ENCODE data around the gene DGUOK.

DGUOK gene

GRCh38 chr2:73965053-73965452 lies 38.4 kb downstream of the DGUOK start:
- Histone ChIP-seq H4K8ac (ENCODE audit: low read length) (no peak overlapping the region), H2AFZ (ENCODE audit: low read depth, low read length) (no peak overlapping the region), H3K27ac (ENCODE audit: low read length, poor library complexity, severe bottlenecking) (no peak overlapping the region), H2BK15ac (ENCODE audit: low read depth, poor library complexity, severe bottlenecking) (no peak overlapping the region), H3K18ac (ENCODE audit: low read depth in 1 of 2, low read length in 2 of 2) (no peak overlapping the region), H3K36me3 (ENCODE audit: control insufficient read depth in 1 of 2, insufficient read depth in 2 of 2, low read depth in 1 of 2, low read length in 2 of 2) (peaks cover 3% of the 10 kb centered on the region in 2 experiments), H3K14ac (ENCODE audit: low read length in 2 of 2) (no peak overlapping the region), H4K91ac (ENCODE audit: low read length) (no peak overlapping the region), H3K4me2 (ENCODE audit: low read length, poor library complexity, severe bottlenecking) (no peak overlapping the region), H3K4me3 (ENCODE audit: insufficient read depth in 1 of 2, low read depth in 1 of 2, low read length in 2 of 2) (no peak overlapping the region), H2AK5ac (ENCODE audit: low read length, severe bottlenecking) (no peak overlapping the region), H3K23ac (ENCODE audit: low read length in 2 of 2) (no peak overlapping the region), H2BK5ac (ENCODE audit: low read depth, low read length, poor library complexity, severe bottlenecking) (no peak overlapping the region), H2BK12ac (ENCODE audit: low read length in 2 of 2) (no peak overlapping the region), H3K4ac (ENCODE audit: low read depth in 1 of 2, low read length in 2 of 2) (no peak overlapping the region), H3K9ac (ENCODE audit: low read length) (no peak overlapping the region), H3K4me1 (ENCODE audit: control insufficient read depth, insufficient read depth, low read depth, low read length) (no peaks in the 10 kb centered on the region), H3K27me3 (ENCODE audit: control insufficient read depth in 1 of 2, insufficient read depth in 1 of 2, low read length in 2 of 2) (no peaks in the 10 kb centered on the region), H3K79me1 (replicated peaks; ENCODE audit: low read length, poor library complexity, severe bottlenecking) (no peaks in the 10 kb centered on the region), H2BK120ac (ENCODE audit: low read depth, low read length) (no peak overlapping the region), H3K9me3 (ENCODE audit: control insufficient read depth, low read length) (peaks cover 3% of the 10 kb centered on the region)
- DNase-seq = no peak
- WGBS = 97% methylated on average over 3 of the region's 3 CpGs

- H3K9ac ChIP-seq (ENCODE audit: low read length) = no peak overlapping the region
- H3K36me3 ChIP-seq (ENCODE audit: control insufficient read depth in 1 of 2, insufficient read depth in 2 of 2, low read depth in 1 of 2, low read length in 2 of 2) = no peaks in the 10 kb centered on the region
- H3K9me3 ChIP-seq (ENCODE audit: control insufficient read depth, low read length) = no peaks in the 10 kb centered on the region
- no peak overlapping the region for H2BK12ac ChIP-seq (ENCODE audit: low read length in 2 of 2)
- H2BK15ac ChIP-seq (ENCODE audit: low read depth, poor library complexity, severe bottlenecking) = no peak overlapping the region
- no peak overlapping the region for H2BK120ac ChIP-seq (ENCODE audit: low read depth, low read length)
- H3K14ac ChIP-seq (ENCODE audit: low read length in 2 of 2) = no peak overlapping the region
- no peak overlapping the region for H2AK5ac ChIP-seq (ENCODE audit: low read length, severe bottlenecking)
- WGBS = 88% methylated on average over 6 of the region's 8 CpGs
- H3K79me1 ChIP-seq (replicated peaks; ENCODE audit: low read length, poor library complexity, severe bottlenecking) = no peaks in the 10 kb centered on the region
- no peak overlapping the region for H2BK5ac ChIP-seq (ENCODE audit: low read depth, low read length, poor library complexity, severe bottlenecking)
- no peak overlapping the region for H4K91ac ChIP-seq (ENCODE audit: low read length)
- no peak overlapping the region for H3K4ac ChIP-seq (ENCODE audit: low read depth in 1 of 2, low read length in 2 of 2)
- DNase-seq = no peak
- H3K4me1 ChIP-seq (ENCODE audit: control insufficient read depth, insufficient read depth, low read depth, low read length) = no peaks in the 10 kb centered on the region
- no peak overlapping the region for H3K4me2 ChIP-seq (ENCODE audit: low read length, poor library complexity, severe bottlenecking)
- H3K18ac ChIP-seq (ENCODE audit: low read depth in 1 of 2, low read length in 2 of 2) = no peak overlapping the region
- H3K27ac ChIP-seq (ENCODE audit: low read length, poor library complexity, severe bottlenecking) = no peak overlapping the region
- H3K27me3 ChIP-seq (ENCODE audit: control insufficient read depth in 1 of 2, insufficient read depth in 1 of 2, low read length in 2 of 2) = no peaks in the 10 kb centered on the region
- H3K23ac ChIP-seq (ENCODE audit: low read length in 2 of 2) = no peak overlapping the region
- peak overlapping the region; percentile 75 for H4K8ac ChIP-seq (ENCODE audit: low read length)
- no peak overlapping the region for H3K4me3 ChIP-seq (ENCODE audit: insufficient read depth in 1 of 2, low read depth in 1 of 2, low read length in 2 of 2)
- H2AFZ ChIP-seq (ENCODE audit: low read depth, low read length) = no peak overlapping the region
Measured at GRCh38 chr2:73968357-73968937, 41.8 kb downstream of the DGUOK start.

- Histone ChIP-seq H3K27ac (ENCODE audit: low read length, poor library complexity, severe bottlenecking) (no peak overlapping the region), H3K9me3 (ENCODE audit: control insufficient read depth, low read length) (no peaks in the 10 kb centered on the region), H3K14ac (ENCODE audit: low read length in 2 of 2) (no peak overlapping the region), H4K8ac (ENCODE audit: low read length) (no peak overlapping the region), H3K36me3 (ENCODE audit: control insufficient read depth in 1 of 2, insufficient read depth in 2 of 2, low read depth in 1 of 2, low read length in 2 of 2) (no peaks in the 10 kb centered on the region), H3K4me2 (ENCODE audit: low read length, poor library complexity, severe bottlenecking) (no peak overlapping the region), H3K4me1 (ENCODE audit: control insufficient read depth, insufficient read depth, low read depth, low read length) (no peaks in the 10 kb centered on the region), H2BK5ac (ENCODE audit: low read depth, low read length, poor library complexity, severe bottlenecking) (no peak overlapping the region), H2BK120ac (ENCODE audit: low read depth, low read length) (no peak overlapping the region), H3K9ac (ENCODE audit: low read length) (no peak overlapping the region), H3K18ac (ENCODE audit: low read depth in 1 of 2, low read length in 2 of 2) (peak overlapping the region in 1 of 2 experiments; percentile 38), H2BK15ac (ENCODE audit: low read depth, poor library complexity, severe bottlenecking) (no peak overlapping the region), H3K27me3 (ENCODE audit: control insufficient read depth in 1 of 2, insufficient read depth in 1 of 2, low read length in 2 of 2) (no peaks in the 10 kb centered on the region), H3K23ac (ENCODE audit: low read length in 2 of 2) (no peak overlapping the region), H2AFZ (ENCODE audit: low read depth, low read length) (no peak overlapping the region), H3K4ac (ENCODE audit: low read depth in 1 of 2, low read length in 2 of 2) (no peak overlapping the region), H2BK12ac (ENCODE audit: low read length in 2 of 2) (peak overlapping the region in 1 of 2 experiments; percentile 11), H3K79me1 (replicated peaks; ENCODE audit: low read length, poor library complexity, severe bottlenecking) (no peaks in the 10 kb centered on the region), H4K91ac (ENCODE audit: low read length) (no peak overlapping the region), H2AK5ac (ENCODE audit: low read length, severe bottlenecking) (no peak overlapping the region), H3K4me3 (ENCODE audit: insufficient read depth in 1 of 2, low read depth in 1 of 2, low read length in 2 of 2) (no peak overlapping the region)
- 75% methylated on average over 3 of the region's 4 CpGs for WGBS
- peak; percentile 56 for DNase-seq
Measured at GRCh38 chr2:73969356-73969755, 42.7 kb downstream of the DGUOK start.

GRCh38 chr2:73970141-73970803 lies 43.6 kb downstream of the DGUOK start:
- H3K79me1 ChIP-seq (replicated peaks; ENCODE audit: low read length, poor library complexity, severe bottlenecking) = no peaks in the 10 kb centered on the region
- H3K14ac ChIP-seq (ENCODE audit: low read length in 2 of 2) = no peak overlapping the region
- no peaks in the 10 kb centered on the region for H3K9me3 ChIP-seq (ENCODE audit: control insufficient read depth, low read length)
- no peak overlapping the region for H2BK120ac ChIP-seq (ENCODE audit: low read depth, low read length)
- no peak for DNase-seq
- no peak overlapping the region for H3K4me3 ChIP-seq (ENCODE audit: insufficient read depth in 1 of 2, low read depth in 1 of 2, low read length in 2 of 2)
- peak overlapping the region in 1 of 2 experiments; percentile 7 for H2BK12ac ChIP-seq (ENCODE audit: low read length in 2 of 2)
- H4K8ac ChIP-seq (ENCODE audit: low read length) = peak overlapping the region; percentile 39
- no peak overlapping the region for H3K27ac ChIP-seq (ENCODE audit: low read length, poor library complexity, severe bottlenecking)
- no peaks in the 10 kb centered on the region for H3K4me1 ChIP-seq (ENCODE audit: control insufficient read depth, insufficient read depth, low read depth, low read length)
- H3K9ac ChIP-seq (ENCODE audit: low read length) = no peak overlapping the region
- no peaks in the 10 kb centered on the region for H3K36me3 ChIP-seq (ENCODE audit: control insufficient read depth in 1 of 2, insufficient read depth in 2 of 2, low read depth in 1 of 2, low read length in 2 of 2)
- no peak overlapping the region for H3K23ac ChIP-seq (ENCODE audit: low read length in 2 of 2)
- H2BK15ac ChIP-seq (ENCODE audit: low read depth, poor library complexity, severe bottlenecking) = no peak overlapping the region
- H2AFZ ChIP-seq (ENCODE audit: low read depth, low read length) = no peak overlapping the region
- H3K4ac ChIP-seq (ENCODE audit: low read depth in 1 of 2, low read length in 2 of 2) = no peak overlapping the region
- H3K4me2 ChIP-seq (ENCODE audit: low read length, poor library complexity, severe bottlenecking) = no peak overlapping the region
- H2BK5ac ChIP-seq (ENCODE audit: low read depth, low read length, poor library complexity, severe bottlenecking) = no peak overlapping the region
- peak overlapping the region; percentile 3 for H4K91ac ChIP-seq (ENCODE audit: low read length)
- no peak overlapping the region for H3K18ac ChIP-seq (ENCODE audit: low read depth in 1 of 2, low read length in 2 of 2)
- WGBS = 96% methylated on average over 6 of the region's 6 CpGs
- H2AK5ac ChIP-seq (ENCODE audit: low read length, severe bottlenecking) = no peak overlapping the region
- H3K27me3 ChIP-seq (ENCODE audit: control insufficient read depth in 1 of 2, insufficient read depth in 1 of 2, low read length in 2 of 2) = no peaks in the 10 kb centered on the region

Measured in mesenchymal stem cell (in vitro differentiated cells and primary cell).